Measurements from ENCODE around the gene BICRA. TPM values are rescaled to one million over a fixed set of nuclear protein-coding genes. Genes with fewer than 3 reads are reported as not detected.

BICRA gene
- total RNA-seq, 2 donors from 2014 or later = 17.0 to 17.9 TPM

GRCh38 chr19:47682939-47683338 lies 74.0 kb downstream of the BICRA start:
- H3K36me3 Mint-ChIP-seq (ENCODE audit: insufficient read depth in 2 of 2) = no peaks in the 10 kb centered on the region
- no peak for ATAC-seq (replicated peaks in 1 of 2)
- H3K27me3 Mint-ChIP-seq (ENCODE audit: low read depth) = no peaks in the 10 kb centered on the region
- no peak overlapping the region for H3K27ac Mint-ChIP-seq
- no peak for DNase-seq
- H3K4me3 Mint-ChIP-seq = no peak overlapping the region
- H3K9me3 Mint-ChIP-seq = no peaks in the 10 kb centered on the region
- no peaks in the 10 kb centered on the region for H3K4me1 Mint-ChIP-seq (ENCODE audit: low read depth)

- DNase-seq (no peak), ATAC-seq (replicated peaks in 1 of 2) (no peak)
- Mint-ChIP-seq H3K36me3 (ENCODE audit: insufficient read depth in 2 of 2) (peaks cover 0 to 1% of the 10 kb centered on the region in 2 donors), H3K4me1 (ENCODE audit: low read depth) (no peaks in the 10 kb centered on the region), H3K4me3 (no peak overlapping the region), H3K27ac (peak overlapping the region; percentile 0), H3K27me3 (ENCODE audit: low read depth) (no peaks in the 10 kb centered on the region), H3K9me3 (no peaks in the 10 kb centered on the region)
Observed at GRCh38 chr19:47686679-47687450, 77.9 kb downstream of the BICRA start.

- Mint-ChIP-seq H3K9me3 (no peaks in the 10 kb centered on the region), H3K27ac (no peak overlapping the region), H3K27me3 (ENCODE audit: low read depth) (no peaks in the 10 kb centered on the region), H3K36me3 (ENCODE audit: insufficient read depth in 2 of 2) (peaks cover 0 to 1% of the 10 kb centered on the region in 2 donors), H3K4me1 (ENCODE audit: low read depth) (no peaks in the 10 kb centered on the region), H3K4me3 (no peak overlapping the region)
- DNase-seq (no peak), ATAC-seq (replicated peaks in 1 of 2) (no peak)
Observed at GRCh38 chr19:47687906-47688305, 79.0 kb downstream of the BICRA start.

- ATAC-seq (replicated peaks in 1 of 2) (no peak), DNase-seq (no peak)
- no peak overlapping the region for H3K4me3 Mint-ChIP-seq
- no peak overlapping the region for H3K27ac Mint-ChIP-seq
- peaks cover 0 to 1% of the 10 kb centered on the region in 2 donors for H3K36me3 Mint-ChIP-seq (ENCODE audit: insufficient read depth in 2 of 2)
- H3K4me1 Mint-ChIP-seq (ENCODE audit: low read depth) = no peaks in the 10 kb centered on the region
- H3K9me3 Mint-ChIP-seq = no peaks in the 10 kb centered on the region
- H3K27me3 Mint-ChIP-seq (ENCODE audit: low read depth) = no peaks in the 10 kb centered on the region
Observed at GRCh38 chr19:47691090-47691489, 82.2 kb downstream of the BICRA start.

- no peaks in the 10 kb centered on the region for H3K9me3 Mint-ChIP-seq
- no peak overlapping the region for H3K4me3 Mint-ChIP-seq
- peaks cover 0 to 1% of the 10 kb centered on the region in 2 donors for H3K36me3 Mint-ChIP-seq (ENCODE audit: insufficient read depth in 2 of 2)
- no peaks in the 10 kb centered on the region for H3K4me1 Mint-ChIP-seq (ENCODE audit: low read depth)
- DNase-seq (no peak), ATAC-seq (replicated peaks in 1 of 2) (no peak)
- H3K27ac Mint-ChIP-seq = no peak overlapping the region
- H3K27me3 Mint-ChIP-seq (ENCODE audit: low read depth) = no peaks in the 10 kb centered on the region
Observed at GRCh38 chr19:47691782-47692181, 82.8 kb downstream of the BICRA start.

GRCh38 chr19:47693489-47693888 lies 84.6 kb downstream of the BICRA start:
- ATAC-seq (replicated peaks in 1 of 2) (no peak), DNase-seq (no peak)
- H3K27me3 Mint-ChIP-seq (ENCODE audit: low read depth) = no peaks in the 10 kb centered on the region
- H3K27ac Mint-ChIP-seq = no peak overlapping the region
- peaks cover 0 to 1% of the 10 kb centered on the region in 2 donors for H3K36me3 Mint-ChIP-seq (ENCODE audit: insufficient read depth in 2 of 2)
- H3K4me3 Mint-ChIP-seq = no peak overlapping the region
- H3K9me3 Mint-ChIP-seq = no peaks in the 10 kb centered on the region
- no peaks in the 10 kb centered on the region for H3K4me1 Mint-ChIP-seq (ENCODE audit: low read depth)

GRCh38 chr19:47693903-47694302 lies 85.0 kb downstream of the BICRA start:
- Mint-ChIP-seq H3K27ac (no peak overlapping the region), H3K36me3 (ENCODE audit: insufficient read depth in 2 of 2) (peaks cover 0 to 2% of the 10 kb centered on the region in 2 donors), H3K27me3 (ENCODE audit: low read depth) (no peaks in the 10 kb centered on the region), H3K9me3 (no peaks in the 10 kb centered on the region), H3K4me1 (ENCODE audit: low read depth) (no peaks in the 10 kb centered on the region), H3K4me3 (no peak overlapping the region)
- no peak for DNase-seq
- ATAC-seq (replicated peaks in 1 of 2) = no peak

GRCh38 chr19:47694466-47695273 lies 85.7 kb downstream of the BICRA start:
- Mint-ChIP-seq H3K27me3 (ENCODE audit: low read depth) (no peaks in the 10 kb centered on the region), H3K36me3 (ENCODE audit: insufficient read depth in 2 of 2) (peaks cover 0 to 2% of the 10 kb centered on the region in 2 donors), H3K4me3 (no peak overlapping the region), H3K4me1 (ENCODE audit: low read depth) (no peaks in the 10 kb centered on the region), H3K9me3 (no peaks in the 10 kb centered on the region), H3K27ac (no peak overlapping the region)
- ATAC-seq (replicated peaks in 1 of 2) (no peak), DNase-seq (no peak)

- H3K4me1 Mint-ChIP-seq (ENCODE audit: low read depth) = no peaks in the 10 kb centered on the region
- ATAC-seq (replicated peaks in 1 of 2) = no peak
- no peaks in the 10 kb centered on the region for H3K9me3 Mint-ChIP-seq
- DNase-seq = no peak
- H3K4me3 Mint-ChIP-seq = no peak overlapping the region
- H3K27ac Mint-ChIP-seq = no peak overlapping the region
- H3K27me3 Mint-ChIP-seq (ENCODE audit: low read depth) = no peaks in the 10 kb centered on the region
- peaks cover 0 to 2% of the 10 kb centered on the region in 2 donors for H3K36me3 Mint-ChIP-seq (ENCODE audit: insufficient read depth in 2 of 2)
Observed at GRCh38 chr19:47695533-47696262, 86.8 kb downstream of the BICRA start.

- no peaks in the 10 kb centered on the region for H3K27me3 Mint-ChIP-seq (ENCODE audit: low read depth)
- no peak overlapping the region for H3K4me3 Mint-ChIP-seq
- DNase-seq = no peak
- H3K4me1 Mint-ChIP-seq (ENCODE audit: low read depth) = no peaks in the 10 kb centered on the region
- ATAC-seq (replicated peaks in 1 of 2) = no peak
- H3K27ac Mint-ChIP-seq = no peak overlapping the region
- H3K9me3 Mint-ChIP-seq = no peaks in the 10 kb centered on the region
- H3K36me3 Mint-ChIP-seq (ENCODE audit: insufficient read depth in 2 of 2) = peaks cover 0 to 1% of the 10 kb centered on the region in 2 donors
Observed at GRCh38 chr19:47696635-47697034, 87.7 kb downstream of the BICRA start.

- peak; percentile 49 to 59 for DNase-seq
- no peaks in the 10 kb centered on the region for H3K9me3 Mint-ChIP-seq
- no peaks in the 10 kb centered on the region for H3K4me1 Mint-ChIP-seq (ENCODE audit: low read depth)
- no peak overlapping the region for H3K27ac Mint-ChIP-seq
- peaks cover 0 to 1% of the 10 kb centered on the region in 2 donors for H3K36me3 Mint-ChIP-seq (ENCODE audit: insufficient read depth in 2 of 2)
- peak; percentile 52 to 74 for ATAC-seq (replicated peaks in 1 of 2)
- no peak overlapping the region for H3K4me3 Mint-ChIP-seq
- H3K27me3 Mint-ChIP-seq (ENCODE audit: low read depth) = no peaks in the 10 kb centered on the region
Observed at GRCh38 chr19:47697863-47698609, 89.1 kb downstream of the BICRA start.

- H3K36me3 Mint-ChIP-seq (ENCODE audit: insufficient read depth in 2 of 2) = peaks cover 0 to 1% of the 10 kb centered on the region in 2 donors
- H3K27ac Mint-ChIP-seq = no peak overlapping the region
- no peaks in the 10 kb centered on the region for H3K27me3 Mint-ChIP-seq (ENCODE audit: low read depth)
- no peak for DNase-seq
- H3K4me1 Mint-ChIP-seq (ENCODE audit: low read depth) = no peaks in the 10 kb centered on the region
- no peaks in the 10 kb centered on the region for H3K9me3 Mint-ChIP-seq
- no peak overlapping the region for H3K4me3 Mint-ChIP-seq
- no peak for ATAC-seq (replicated peaks in 1 of 2)
Observed at GRCh38 chr19:47698631-47699359, 89.9 kb downstream of the BICRA start.
